IMR-90 (cell line): Measurements from ENCODE around the gene ERP27. TPM values are rescaled to one million over a fixed set of nuclear protein-coding genes. Genes with fewer than 3 reads are reported as not detected.

Source experiments
- ATAC-seq: fragments of 200-7000 bp; cut with Tn5 transposase; 2 replicates; pipeline ENCODE4 v1.9.1; 2020; ENCODE audit warnings: low read depth, mild to moderate bottlenecking, moderate library complexity
- BruUV-seq: library from RNA; stranded (reverse); fragments of 400-500 nt; replicated peaks from 2 replicates; lab custom pipeline; 2021; lab: Mats Ljungman, UMichigan
- CTCF ChIA-PET: fragments of 300-600 bp; formaldehyde crosslinking; extraction: SDS; loops from one replicate; lab custom pipeline; 2021; ENCODE audit warnings: antibody characterized with exemption; lab: Yijun Ruan, JAX
- POLR2A ChIA-PET: fragments of 300-600 bp; sonication (Branson Sonifier 250); formaldehyde crosslinking; loops from one replicate; lab custom pipeline; 2022; ENCODE audit warnings: antibody characterized with exemption; ENCODE audit not compliant: unreplicated experiment; lab: Charles Lee
- DNase-seq: peaks from one replicate; pipeline ENCODE4 v3.0.0; 2013
- H2AFZ ChIP-seq: replicated peaks from 2 replicates; pipeline ENCODE3; 2013; ENCODE audit warnings: low read length, mild to moderate bottlenecking; ENCODE audit not compliant: poor library complexity
- H2AK5ac ChIP-seq: 2 replicates; pipeline ENCODE4 v1.6.1; 2013; ENCODE audit warnings: low read depth, low read length, inconsistent platforms
- H2AK9ac ChIP-seq: replicated peaks from 2 replicates; pipeline ENCODE3; 2013; ENCODE audit warnings: mild to moderate bottlenecking, low read depth, low read length, moderate library complexity; ENCODE audit not compliant: poor library complexity
- H2BK120ac ChIP-seq: 2 replicates; pipeline ENCODE4 v1.6.1; 2013; ENCODE audit warnings: low read depth, low read length, inconsistent platforms
- H2BK15ac ChIP-seq: 3 replicates; pipeline ENCODE4 v1.6.1; 2013; ENCODE audit warnings: low read depth, low read length, inconsistent platforms
- H2BK20ac ChIP-seq: 2 replicates; pipeline ENCODE4 v1.6.1; 2013; ENCODE audit warnings: low read depth, mild to moderate bottlenecking, inconsistent platforms, low read length, moderate library complexity
- H2BK5ac ChIP-seq: 2 replicates; pipeline ENCODE4 v1.6.1; 2013; ENCODE audit warnings: mild to moderate bottlenecking, low read depth, low read length, inconsistent platforms; ENCODE audit not compliant: poor library complexity, severe bottlenecking
- H3K14ac ChIP-seq: replicated peaks from 2 replicates; pipeline ENCODE4 v1.6.1; 2013; ENCODE audit warnings: low read depth, low read length, inconsistent platforms
- H3K18ac ChIP-seq: 2 replicates; pipeline ENCODE4 v1.6.1; 2013; ENCODE audit warnings: low read depth, low read length, control low read depth
- H3K23ac ChIP-seq: 2 replicates; pipeline ENCODE4 v1.6.1; 2013; ENCODE audit warnings: low read depth, low read length, inconsistent platforms
- H3K27ac ChIP-seq: 2 replicates; pipeline ENCODE4 v1.5.1; 2013; ENCODE audit warnings: mild to moderate bottlenecking, control low read depth, low read length; ENCODE audit not compliant: insufficient read depth
- H3K27me3 ChIP-seq: 2 replicates; pipeline ENCODE4 v1.6.1; 2013; ENCODE audit warnings: low read length; ENCODE audit not compliant: control insufficient read depth, insufficient read depth
- H3K36me3 ChIP-seq: 2 replicates; pipeline ENCODE4 v1.6.1; 2013; ENCODE audit warnings: low read length, mixed read lengths; ENCODE audit not compliant: control insufficient read depth, insufficient read depth
- H3K4ac ChIP-seq: 2 replicates; pipeline ENCODE4 v1.6.1; 2013; ENCODE audit warnings: low read depth, low read length, inconsistent platforms
- H3K4me1 ChIP-seq: 2 replicates; pipeline ENCODE4 v1.6.1; 2013; ENCODE audit warnings: low read length, mixed read lengths; ENCODE audit not compliant: control insufficient read depth, insufficient read depth
- H3K4me2 ChIP-seq: 2 replicates; pipeline ENCODE4 v1.6.1; 2013; ENCODE audit warnings: low read depth, mild to moderate bottlenecking, control low read depth, low read length, moderate library complexity
- H3K4me3 ChIP-seq: 2 replicates; pipeline ENCODE4 v1.5.1; 2013; ENCODE audit warnings: low read depth, mild to moderate bottlenecking, control low read depth, low read length, moderate library complexity; ENCODE audit not compliant: insufficient read depth
- H3K56ac ChIP-seq: 2 replicates; pipeline ENCODE4 v1.6.1; 2013; ENCODE audit warnings: low read length, inconsistent platforms; ENCODE audit not compliant: insufficient read depth; ENCODE audit errors: extremely low read depth
- H3K79me1 ChIP-seq, 2 experiments: 2 replicates each; pipeline ENCODE4 v1.6.1; 2013; ENCODE audit warnings: low read length in 2 of 2, inconsistent platforms in 1 of 2, low read depth in 1 of 2
- H3K9ac ChIP-seq: 2 replicates; pipeline ENCODE4 v1.6.1; 2013; ENCODE audit warnings: low read depth, low read length, control low read depth
- H3K9me1 ChIP-seq: 2 replicates; pipeline ENCODE4 v1.6.1; 2013; ENCODE audit warnings: low read length, inconsistent platforms; ENCODE audit not compliant: insufficient read depth
- H3K9me3 ChIP-seq: 2 replicates; pipeline ENCODE4 v1.6.1; 2013; ENCODE audit warnings: low read length; ENCODE audit not compliant: control insufficient read depth, insufficient read depth
- H4K20me1 ChIP-seq: 2 replicates; pipeline ENCODE4 v1.6.1; 2013; ENCODE audit warnings: low read length, inconsistent platforms; ENCODE audit not compliant: insufficient read depth
- H4K5ac ChIP-seq: 2 replicates; pipeline ENCODE4 v1.6.1; 2013; ENCODE audit warnings: mild to moderate bottlenecking, low read depth, low read length, control low read depth
- H4K8ac ChIP-seq, 2 experiments: 2 replicates each; pipeline ENCODE4 v1.6.1; 2013; ENCODE audit warnings: low read depth in 2 of 2, low read length in 2 of 2, control low read depth in 1 of 2, inconsistent platforms in 1 of 2
- H4K91ac ChIP-seq: 2 replicates; pipeline ENCODE4 v1.6.1; 2013; ENCODE audit warnings: low read depth, low read length, inconsistent platforms; ENCODE audit not compliant: insufficient read depth
- BHLHE40 ChIP-seq: fragments of 150-350 bp; IDR thresholded peaks from 2 replicates; pipeline ENCODE4 v1.6.1; 2016; ENCODE audit warnings: mild to moderate bottlenecking, low read depth, low read length
- CHD1 ChIP-seq: IDR thresholded peaks from 2 replicates; pipeline ENCODE4 v1.6.1; 2012; ENCODE audit warnings: low read depth, low read length, improper control_type of control experiment
- FOS ChIP-seq: fragments of 150-350 bp; IDR thresholded peaks from 2 replicates; pipeline ENCODE4 v1.6.1; 2016; ENCODE audit warnings: low read depth, low read length
- MAZ ChIP-seq: IDR thresholded peaks from 2 replicates; pipeline ENCODE4 v1.6.1; 2012; ENCODE audit warnings: low read depth, mild to moderate bottlenecking, low read length, improper control_type of control experiment, moderate library complexity, borderline replicate concordance
- POLR2A ChIP-seq: IDR thresholded peaks from 2 replicates; pipeline ENCODE4 v1.6.1; 2012; ENCODE audit warnings: mild to moderate bottlenecking, low read depth, low read length
- USF2 ChIP-seq: fragments of 150-350 bp; IDR thresholded peaks from 2 replicates; pipeline ENCODE4 v1.6.1; 2017; ENCODE audit warnings: mild to moderate bottlenecking, antibody characterized with exemption, low read length, low read depth
- WGBS, 2 experiments: methylation state at CpG; one replicate each; pipeline versions ENCODE4 v1.1.5 to v1.1.7; 2013; ENCODE audit warnings: missing lambda C conversion rate in 2 of 2; ENCODE audit not compliant: insufficient read length in 1 of 2; ENCODE audit errors: extremely low coverage in 2 of 2; 5-methylcytosine and 5-hydroxymethylcytosine counted together
- dilution Hi-C: fragments of 300-500 bp; cut with HindIII; formaldehyde crosslinking; loops from one replicate; pipeline ENCODE4 v1.14.3; 2018; ENCODE audit warnings: low sequenced_read_pairs; ENCODE audit not compliant: unreplicated experiment
- in situ Hi-C: fragments of 300-500 bp; cut with MboI; formaldehyde crosslinking; loops from 3 replicates; pipeline ENCODE4 v1.14.3; 2019; ENCODE audit warnings: low sequenced_read_pairs, inconsistent platforms, mixed read lengths
- intact Hi-C: fragments of 100-400 bp; cut with micrococcal nuclease; formaldehyde crosslinking; loops from 2 replicates; pipeline ENCODE4 v1.10.0; 2022
- polyA plus RNA-seq, 3 experiments: library from polyadenylated mRNA; depleted of rRNA; stranded (reverse); fragments of >200 nt; gene quantifications; 2 replicates each; pipeline ENCODE4 v1.2.3, GENCODE V29; 2012; ENCODE audit warnings: low replicate concordance in 1 of 3
- total RNA-seq: library from RNA; depleted of rRNA; stranded (reverse); fragments of >200 nt; gene quantifications from 2 replicates; pipeline ENCODE4 v1.2.3, GENCODE V29; 2012

Gene ERP27
- total and polyA plus RNA-seq, 2 of the 4 experiments (the other 2 are of a cell fraction): not detected

- H2BK5ac ChIP-seq: no peak overlapping the region
- no peak overlapping the region for H3K9ac ChIP-seq
- no peak overlapping the region for H3K23ac ChIP-seq
- no peak for DNase-seq
- no peak overlapping the region for H3K4ac ChIP-seq
- no peaks in the 10 kb centered on the region for H3K9me1 ChIP-seq
- H3K4me3 ChIP-seq: no peak overlapping the region
- H2AK5ac ChIP-seq: no peak overlapping the region
- no peak overlapping the region for H2BK120ac ChIP-seq
- no TSS peak for BruUV-seq
- H3K18ac ChIP-seq: no peak overlapping the region
- no peak overlapping the region for H3K27ac ChIP-seq
- no peak overlapping the region; the same call in 1 of the 2 replicates for H2BK20ac ChIP-seq
- H3K79me1 ChIP-seq: no peaks in the 10 kb centered on the region
- ChIA-PET POLR2A (interaction anchor here (0.7 kb wide), 1 partner anchor 23 kb away, joined by 5 read pairs; no protein-coding TSS in a partner anchor), CTCF (no interaction called here)
- in situ Hi-C loops (no loop called here), dilution Hi-C loops (no loop called here), intact Hi-C loops (no loop called here)
- H3K14ac ChIP-seq: no peak overlapping the region
- no peaks in the 10 kb centered on the region for H4K20me1 ChIP-seq
- H3K56ac ChIP-seq: no peak overlapping the region
- no peak for TF ChIP-seq MAZ
- TF ChIP-seq BHLHE40: no peak
- TF ChIP-seq CHD1: no peak
- TF ChIP-seq FOS: no peak
- TF ChIP-seq POLR2A: no peak
- TF ChIP-seq USF2: no peak
- H4K8ac ChIP-seq: no peak overlapping the region
- H3K4me1 ChIP-seq: no peaks in the 10 kb centered on the region
- H4K5ac ChIP-seq: no peak overlapping the region
- no peaks in the 10 kb centered on the region for H3K9me3 ChIP-seq
- no peak overlapping the region for H2AK9ac ChIP-seq
- H3K36me3 ChIP-seq: no peaks in the 10 kb centered on the region
- no peak overlapping the region for H3K4me2 ChIP-seq
- no peak for ATAC-seq
- no peak overlapping the region for H2BK15ac ChIP-seq
- no peak overlapping the region for H2AFZ ChIP-seq
- H3K27me3 ChIP-seq: no peaks in the 10 kb centered on the region
- WGBS, 2 experiments: 100% methylated on average over 1 of the region's 8 CpGs; no CpG with 5 or more reads in 1 of the 2 experiments
- H4K91ac ChIP-seq: no peak overlapping the region
These were observed 59.0 kb downstream of the ERP27 start for GRCh38 chr12:14879222-14879933.
